Kidney (tissue), 14 donors: Measurements from ENCODE around the gene CAPNS2. TPM values are rescaled to one million over a fixed set of nuclear protein-coding genes. Genes with fewer than 3 reads are reported as not detected.

Experiments
- DNase-seq, 5 donors: peaks; one replicate each; pipeline ENCODE4 v3.0.0-alpha.2; 2013 to 2020
- FAIRE-seq: peaks from 2 replicates; lab custom pipeline; 2012; peaks lifted over from hg19 to GRCh38; lab: Jason Lieb, UNC
- H3K27ac ChIP-seq, 2 donors: one replicate each; pipeline ENCODE4 v1.7.0; 2013; ENCODE audit warnings: low read depth in 2 of 2, low read length in 2 of 2, inconsistent platforms in 1 of 2
- H3K27me3 ChIP-seq: one replicate; pipeline ENCODE4 v1.7.1; 2013; ENCODE audit warnings: low read length, inconsistent platforms; ENCODE audit not compliant: control insufficient read depth, insufficient read depth
- H3K36me3 ChIP-seq, 3 donors: one replicate each; pipeline versions ENCODE4 v1.7.0 to v1.7.1; 2013; ENCODE audit warnings: low read length in 3 of 3, control low read depth in 1 of 3, inconsistent platforms in 1 of 3; ENCODE audit not compliant: insufficient read depth in 3 of 3, control insufficient read depth in 2 of 3
- H3K4me1 ChIP-seq, 3 donors: one replicate each; pipeline versions ENCODE4 v1.7.0 to v1.7.1; 2013; ENCODE audit warnings: low read length in 3 of 3, inconsistent platforms in 1 of 3, low read depth in 1 of 3; ENCODE audit not compliant: control insufficient read depth in 2 of 3, insufficient read depth in 2 of 3
- H3K4me3 ChIP-seq, 3 donors: one replicate each; pipeline versions ENCODE4 v1.7.0 to v1.8.1; 2013; ENCODE audit warnings: low read length in 3 of 3, control low read depth in 1 of 3, inconsistent platforms in 1 of 3
- H3K9ac ChIP-seq, 3 donors: one replicate each; pipeline versions ENCODE4 v1.7.0 to v1.7.1; 2013; ENCODE audit warnings: low read length in 3 of 3, control low read depth in 1 of 3, inconsistent platforms in 1 of 3
- H3K9me3 ChIP-seq, 3 donors: one replicate each; pipeline versions ENCODE4 v1.7.0 to v1.7.1; 2013; ENCODE audit warnings: low read length in 3 of 3, control low read depth in 1 of 3, inconsistent platforms in 1 of 3; ENCODE audit not compliant: control insufficient read depth in 2 of 3, insufficient read depth in 1 of 3
- intact Hi-C: fragments of 100-400 bp; cut with DNase I; formaldehyde crosslinking; loops from one replicate; pipeline ENCODE4 v1.11.1; 2022
- polyA plus RNA-seq: library from polyadenylated mRNA; stranded (reverse); fragments of 350-450 nt; fragmentation: Illumina TruSeq; extraction: RNeasy Lipid Tissue Mini Kit (QIAGEN cat#74804); gene quantifications from one replicate; pipeline ENCODE4 v1.2.3, GENCODE V29; 2014; ENCODE audit warnings: low read depth, low replicate concordance; ENCODE audit not compliant: insufficient read depth
- total RNA-seq: library from RNA; stranded (reverse); fragmentation: NEBNext Ultra II Directional; extraction: Animal tissue kit (Norgen Biotek cat#: 25700); gene quantifications from one replicate; pipeline ENCODE4 v1.2.1, GENCODE V29; 2021
- TF ChIP-seq, protein P1 (sequence below): IDR thresholded peaks from 3 replicates; pipeline ENCODE4 v1.5.1; 2012; ENCODE audit warnings: mild to moderate bottlenecking, moderate library complexity, borderline replicate concordance; ENCODE audit not compliant: insufficient read depth; ENCODE audit errors: extremely low read depth
- donor health status: control.
- donor health status: control.
- donor health status: control.
- donor health status: control.
- donor health status: control.
- donor health status: DM: yes; HTN: yes; CAD: no.
- donor health status: Normal renal cell carcinoma (clear cell type).

The CAPNS2 gene
- total and polyA plus RNA-seq, 2 donors from 2014 or later: 0.85 TPM; not detected in 1

DNA sequence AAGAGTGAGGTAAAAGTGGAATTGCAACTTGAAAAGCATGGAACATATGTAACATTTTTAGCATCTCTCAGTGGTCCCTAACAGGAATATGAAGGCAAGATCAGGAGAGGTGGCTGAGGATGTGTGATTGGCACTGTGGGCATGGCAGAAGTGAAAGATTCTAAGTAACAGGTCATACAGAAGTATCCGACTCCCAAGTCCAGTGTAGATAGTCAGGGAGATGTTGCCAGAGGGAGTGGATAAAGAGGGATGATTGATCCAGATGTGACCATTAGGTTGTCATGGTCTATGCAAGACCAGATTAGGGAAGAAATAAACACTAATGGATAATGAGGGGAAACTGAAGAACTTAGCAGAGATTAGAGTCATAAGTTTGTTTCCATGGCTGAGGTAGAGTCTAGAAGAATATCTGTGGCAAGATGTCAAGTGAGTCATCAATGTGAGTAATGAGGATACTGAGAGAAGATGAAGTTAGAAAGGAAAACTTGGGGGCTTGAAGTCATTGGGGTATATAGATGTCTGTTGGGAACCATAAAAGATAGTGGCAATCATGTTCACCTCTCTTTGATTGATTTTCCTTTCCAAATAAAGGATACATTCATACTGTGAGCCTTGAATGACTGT, 23.9 kb upstream of the CAPNS2 start:
- intact Hi-C loops: loop anchor here (10.0 kb wide), 1 partner anchor 162 kb away; no protein-coding TSS in a partner anchor
- Histone ChIP-seq H3K27ac (no peak overlapping the region), H3K27me3 (no peaks in the 10 kb centered on the region), H3K4me3 (no peak overlapping the region), H3K9ac (no peak overlapping the region), H3K9me3 (no peaks in the 10 kb centered on the region), H3K4me1 (no peaks in the 10 kb centered on the region), H3K36me3 (peaks cover 0 to 2% (median 0%) of the 10 kb centered on the region in 3 donors)
- TF ChIP-seq, protein P1, sequence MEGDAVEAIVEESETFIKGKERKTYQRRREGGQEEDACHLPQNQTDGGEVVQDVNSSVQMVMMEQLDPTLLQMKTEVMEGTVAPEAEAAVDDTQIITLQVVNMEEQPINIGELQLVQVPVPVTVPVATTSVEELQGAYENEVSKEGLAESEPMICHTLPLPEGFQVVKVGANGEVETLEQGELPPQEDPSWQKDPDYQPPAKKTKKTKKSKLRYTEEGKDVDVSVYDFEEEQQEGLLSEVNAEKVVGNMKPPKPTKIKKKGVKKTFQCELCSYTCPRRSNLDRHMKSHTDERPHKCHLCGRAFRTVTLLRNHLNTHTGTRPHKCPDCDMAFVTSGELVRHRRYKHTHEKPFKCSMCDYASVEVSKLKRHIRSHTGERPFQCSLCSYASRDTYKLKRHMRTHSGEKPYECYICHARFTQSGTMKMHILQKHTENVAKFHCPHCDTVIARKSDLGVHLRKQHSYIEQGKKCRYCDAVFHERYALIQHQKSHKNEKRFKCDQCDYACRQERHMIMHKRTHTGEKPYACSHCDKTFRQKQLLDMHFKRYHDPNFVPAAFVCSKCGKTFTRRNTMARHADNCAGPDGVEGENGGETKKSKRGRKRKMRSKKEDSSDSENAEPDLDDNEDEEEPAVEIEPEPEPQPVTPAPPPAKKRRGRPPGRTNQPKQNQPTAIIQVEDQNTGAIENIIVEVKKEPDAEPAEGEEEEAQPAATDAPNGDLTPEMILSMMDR: no peak
- no peak for DNase-seq
- FAIRE-seq: no peak

DNA sequence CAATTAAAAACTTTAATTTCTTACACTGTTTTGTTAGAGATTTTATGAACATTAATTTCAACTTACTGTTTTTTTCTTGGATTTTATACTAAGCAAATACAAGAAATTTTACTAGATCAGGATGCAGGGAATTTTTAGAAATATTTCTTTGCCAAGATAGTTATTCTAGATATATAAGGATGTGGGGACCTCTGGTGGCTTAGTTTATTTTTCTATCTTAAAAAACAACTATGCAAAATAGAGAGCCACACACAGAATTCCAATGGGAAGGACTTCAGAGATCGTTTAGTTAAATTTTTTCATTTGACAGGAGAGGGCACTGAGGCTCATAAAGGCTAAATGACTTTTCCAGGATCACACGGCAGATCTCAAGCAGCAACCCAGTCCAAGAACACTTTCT, 23.0 kb upstream of the CAPNS2 start:
- no peaks in the 10 kb centered on the region for H3K4me1 ChIP-seq
- H3K27ac ChIP-seq: no peak overlapping the region
- FAIRE-seq (peak; percentile 97), DNase-seq (peak in 2 of 5 donors; percentile 49 to 64)
- H3K27me3 ChIP-seq: no peaks in the 10 kb centered on the region
- TF ChIP-seq, protein P1: peak; percentile 26
- intact Hi-C loops: loop anchor here (10.0 kb wide), 1 partner anchor 161 kb away; no protein-coding TSS in a partner anchor
- no peak overlapping the region for H3K9ac ChIP-seq
- H3K4me3 ChIP-seq: no peak overlapping the region
- no peaks in the 10 kb centered on the region for H3K9me3 ChIP-seq
- H3K36me3 ChIP-seq: peaks cover 0 to 2% (median 0%) of the 10 kb centered on the region in 3 donors

DNA sequence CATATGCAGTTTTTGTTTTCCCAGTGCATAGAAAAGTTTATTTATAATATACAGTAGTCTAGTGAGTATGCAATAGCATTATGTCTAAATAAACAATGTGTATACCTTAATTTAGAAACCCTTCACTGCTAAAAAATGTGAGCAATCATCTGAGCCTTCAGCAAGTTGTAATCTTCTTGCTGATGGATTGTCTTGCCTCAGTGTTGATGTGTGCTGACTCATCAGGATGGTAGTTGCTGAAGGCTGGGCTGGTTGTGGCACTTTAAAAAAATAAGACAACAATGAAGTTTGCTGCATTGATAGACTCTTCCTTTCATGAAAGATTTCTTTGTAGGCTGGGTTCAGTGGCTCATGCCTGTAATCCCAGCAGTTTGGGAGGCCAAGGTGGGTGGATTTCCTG, 13.9 kb upstream of the CAPNS2 start:
- H3K9ac ChIP-seq: no peak overlapping the region
- no peak overlapping the region for H3K4me3 ChIP-seq
- no peaks in the 10 kb centered on the region for H3K36me3 ChIP-seq
- no peaks in the 10 kb centered on the region for H3K4me1 ChIP-seq
- FAIRE-seq (no peak), DNase-seq (no peak)
- no peaks in the 10 kb centered on the region for H3K27me3 ChIP-seq
- H3K9me3 ChIP-seq: peaks cover 0 to 5% (median 0%) of the 10 kb centered on the region in 3 donors
- TF ChIP-seq, protein P1: no peak
- H3K27ac ChIP-seq: no peak overlapping the region
- intact Hi-C loops: no loop called here
